B cell (primary cell): Measurements from ENCODE around the gene SPATA17. TPM values are rescaled to one million over a fixed set of nuclear protein-coding genes. Genes with fewer than 3 reads are reported as not detected.
"Not testable (repeated sequence)": the region's sequence is repeated elsewhere in the genome, so short reads cannot be mapped to it uniquely, and the experiment has no call there.

ENCODE experiments used
- ATAC-seq: fragments of 200-7000 bp; cut with Tn5 transposase; one replicate; pipeline ENCODE4 v1.10.0; 2021; ENCODE audit warnings: low read depth, mild to moderate bottlenecking, moderate number of reproducible peaks, moderate library complexity
- CTCF ChIA-PET: fragments of 350-600 bp; sonication (Branson Sonifier 250); formaldehyde crosslinking; loops from one replicate; lab custom pipeline; 2021; ENCODE audit warnings: antibody characterized with exemption, inconsistent platforms; lab: Charles Lee
- POLR2A ChIA-PET: fragments of 350-600 bp; sonication (Branson Sonifier 250); formaldehyde crosslinking; loops from one replicate; lab custom pipeline; 2021; ENCODE audit warnings: antibody characterized with exemption; lab: Charles Lee
- DNase-seq: peaks from one replicate; pipeline ENCODE4 v3.0.0; 2013
- H2AFZ ChIP-seq: 2 replicates; pipeline ENCODE4 v1.6.1; 2012; ENCODE audit warnings: mild to moderate bottlenecking, low read depth, low read length; ENCODE audit not compliant: insufficient read depth, poor library complexity, severe bottlenecking
- H3K27ac ChIP-seq, 2 donors: 1 replicate in 1 of 2; 2 replicates in 1 of 2; pipeline ENCODE4 v1.5.1; 2012 to 2013; ENCODE audit warnings: low read length in 2 of 2, mild to moderate bottlenecking in 2 of 2, moderate library complexity in 1 of 2
- H3K27me3 ChIP-seq, 4 experiments: fragments of 200-600 bp in 1 of 4; sonication (generic) in 1 of 4; replicated peaks in 1 of 4; 1 replicate in 2 of 4; 2 replicates in 2 of 4; pipeline versions ENCODE4 v1.6.1 to v1.7.0; 2013 to 2016; ENCODE audit warnings: low read length in 3 of 4, mild to moderate bottlenecking in 2 of 4, mixed read lengths in 1 of 4, moderate library complexity in 1 of 4; ENCODE audit not compliant: insufficient read depth in 4 of 4, control insufficient read depth in 3 of 4; ENCODE audit errors: control extremely low read depth in 1 of 4
- H3K36me3 ChIP-seq, 2 experiments: replicated peaks in 1 of 2; 1 replicate in 1 of 2; 2 replicates in 1 of 2; pipeline versions ENCODE4 v1.6.1 to v1.7.1; 2013; ENCODE audit warnings: low read length in 1 of 2; ENCODE audit not compliant: insufficient read depth in 2 of 2, control insufficient read depth in 1 of 2; ENCODE audit errors: control extremely low read depth in 1 of 2, extremely low read depth in 1 of 2
- H3K4me1 ChIP-seq, 2 donors: fragments of 200-600 bp in 1 of 2; sonication (generic) in 1 of 2; 1 replicate in 1 of 2; 2 replicates in 1 of 2; pipeline versions ENCODE4 v1.5.1 to v1.6.1; 2013 to 2017; ENCODE audit warnings: low read length in 2 of 2; ENCODE audit not compliant: control insufficient read depth in 2 of 2, insufficient read depth in 2 of 2
- H3K4me2 ChIP-seq: replicated peaks from 2 replicates; pipeline ENCODE3; 2012; ENCODE audit warnings: mild to moderate bottlenecking, low read depth, low read length; ENCODE audit not compliant: poor library complexity, severe bottlenecking
- H3K4me3 ChIP-seq, 5 experiments: fragments of 200-600 bp in 1 of 5; sonication (generic) in 1 of 5; 1 replicate in 3 of 5; 2 replicates in 2 of 5; pipeline versions ENCODE4 v1.5.1 to v1.7.0; 2011 to 2016; ENCODE audit warnings: low read length in 4 of 5, mild to moderate bottlenecking in 4 of 5, low read depth in 2 of 5, control low read depth in 1 of 5, moderate library complexity in 1 of 5; ENCODE audit not compliant: insufficient read depth in 1 of 5; ENCODE audit errors: control extremely low read depth in 1 of 5, extremely low read depth in 1 of 5
- H3K79me2 ChIP-seq: fragments of 200-600 bp; sonication (generic); one replicate; pipeline ENCODE4 v1.6.0; 2016; ENCODE audit warnings: low read length; ENCODE audit not compliant: control insufficient read depth, insufficient read depth
- H3K9ac ChIP-seq: fragments of 200-600 bp; sonication (generic); 2 replicates; pipeline ENCODE4 v1.6.1; 2017; ENCODE audit warnings: mild to moderate bottlenecking, low read length, moderate library complexity
- H3K9me3 ChIP-seq, 3 donors: one replicate each; pipeline versions ENCODE4 v1.6.1 to v1.7.1; 2013; ENCODE audit warnings: low read length in 2 of 3; ENCODE audit not compliant: control insufficient read depth in 2 of 3, insufficient read depth in 1 of 3; ENCODE audit errors: control extremely low read depth in 1 of 3
- H4K20me1 ChIP-seq: 2 replicates; pipeline ENCODE4 v1.6.0; 2012; ENCODE audit warnings: mild to moderate bottlenecking, low read length; ENCODE audit not compliant: insufficient read depth, control insufficient read depth, poor library complexity, severe bottlenecking
- H3K27ac Mint-ChIP-seq: one replicate; pipeline ENCODE4 v1.8.0; 2021; ENCODE audit warnings: mixed read lengths
- H3K27me3 Mint-ChIP-seq: one replicate; pipeline ENCODE4 v1.8.0; 2021; ENCODE audit warnings: mixed read lengths
- H3K4me1 Mint-ChIP-seq: one replicate; pipeline ENCODE4 v1.8.0; 2021; ENCODE audit warnings: mixed read lengths
- H3K4me3 Mint-ChIP-seq: one replicate; pipeline ENCODE4 v1.8.0; 2021; ENCODE audit warnings: mixed read lengths
- H3K9me3 Mint-ChIP-seq: one replicate; pipeline ENCODE4 v1.8.0; 2022; ENCODE audit warnings: mixed read lengths; ENCODE audit not compliant: insufficient read depth
- EZH2 ChIP-seq: IDR thresholded peaks from 2 replicates; pipeline ENCODE4 v1.6.1; 2012; ENCODE audit warnings: borderline replicate concordance, low read depth, mild to moderate bottlenecking, moderate library complexity, low read length; ENCODE audit not compliant: insufficient read depth, poor library complexity, severe bottlenecking
- WGBS: methylation state at CpG from one replicate; pipeline ENCODE4 v1.1.5; 2013; ENCODE audit warnings: missing lambda C conversion rate; ENCODE audit not compliant: insufficient coverage; 5-methylcytosine and 5-hydroxymethylcytosine counted together
- intact Hi-C: fragments of 100-400 bp; cut with micrococcal nuclease; formaldehyde crosslinking; loops from one replicate; pipeline ENCODE4 v1.10.0; 2022
- polyA plus RNA-seq: library from polyadenylated mRNA; depleted of rRNA; stranded (reverse); fragments of >200 nt; gene quantifications from 2 replicates; pipeline ENCODE4 v1.2.3, GENCODE V29; 2012
- total RNA-seq, 2 donors: library from RNA; stranded (reverse); fragments of 120-200 nt in 1 of 2; gene quantifications; 1 replicate in 1 of 2; 2 replicates in 1 of 2; pipeline versions ENCODE4 v1.2.3 to v1.2.4, GENCODE V29; 2013 to 2022
- TF ChIP-seq, protein P1 (sequence below): fragments of 200-600 bp; IDR thresholded peaks from one replicate; pipeline ENCODE4 v1.8.0; 2022; ENCODE audit warnings: antibody characterized with exemption, mild to moderate bottlenecking

SPATA17 gene
- total and polyA plus RNA-seq, 2 donors (not counting 1 experiment from before 2014, with no cell fraction given), result not detected

DNA sequence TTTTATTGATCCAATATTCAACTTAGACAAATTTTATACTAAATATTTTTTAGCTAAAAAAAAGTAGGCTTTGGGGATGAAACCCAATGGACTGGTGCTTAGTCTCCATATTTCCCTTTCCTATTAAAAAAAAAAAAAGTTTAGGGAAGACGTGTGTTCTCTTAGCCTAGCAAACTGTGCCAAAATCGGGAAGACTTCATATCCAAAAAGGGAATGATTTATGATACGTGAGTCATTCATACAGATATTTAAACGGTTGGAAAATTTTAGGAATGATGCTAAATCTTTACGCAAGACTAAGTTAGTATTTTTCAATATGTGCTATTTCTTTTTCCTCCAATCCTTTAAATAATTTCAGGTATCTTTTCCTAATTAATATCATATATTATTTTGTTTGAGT lies 50.7 kb downstream of the SPATA17 start:
- H3K4me3 Mint-ChIP-seq, result no peak overlapping the region
- no peak overlapping the region for H3K27ac Mint-ChIP-seq
- Histone ChIP-seq H3K4me1 (no peaks in the 10 kb centered on the region), H3K27ac (no peak overlapping the region), H3K27me3 (no peaks in the 10 kb centered on the region), H3K9me3 (no peaks in the 10 kb centered on the region), H2AFZ (no peak overlapping the region), H3K9ac (no peak overlapping the region), H3K4me2 (no peak overlapping the region), H3K36me3 (no peaks in the 10 kb centered on the region), H4K20me1 (no peaks in the 10 kb centered on the region), H3K4me3 (no peak overlapping the region), H3K79me2 (no peaks in the 10 kb centered on the region)
- ChIA-PET CTCF (no interaction called here), POLR2A (no interaction called here)
- no CpG with 5 or more reads among the region's 5 CpGs for WGBS
- H3K9me3 Mint-ChIP-seq, result no peaks in the 10 kb centered on the region
- no peaks in the 10 kb centered on the region for H3K4me1 Mint-ChIP-seq
- H3K27me3 Mint-ChIP-seq, result no peaks in the 10 kb centered on the region
- DNase-seq (no peak), ATAC-seq (no peak)
- TF ChIP-seq EZH2, result no peak
- TF ChIP-seq, protein P1, sequence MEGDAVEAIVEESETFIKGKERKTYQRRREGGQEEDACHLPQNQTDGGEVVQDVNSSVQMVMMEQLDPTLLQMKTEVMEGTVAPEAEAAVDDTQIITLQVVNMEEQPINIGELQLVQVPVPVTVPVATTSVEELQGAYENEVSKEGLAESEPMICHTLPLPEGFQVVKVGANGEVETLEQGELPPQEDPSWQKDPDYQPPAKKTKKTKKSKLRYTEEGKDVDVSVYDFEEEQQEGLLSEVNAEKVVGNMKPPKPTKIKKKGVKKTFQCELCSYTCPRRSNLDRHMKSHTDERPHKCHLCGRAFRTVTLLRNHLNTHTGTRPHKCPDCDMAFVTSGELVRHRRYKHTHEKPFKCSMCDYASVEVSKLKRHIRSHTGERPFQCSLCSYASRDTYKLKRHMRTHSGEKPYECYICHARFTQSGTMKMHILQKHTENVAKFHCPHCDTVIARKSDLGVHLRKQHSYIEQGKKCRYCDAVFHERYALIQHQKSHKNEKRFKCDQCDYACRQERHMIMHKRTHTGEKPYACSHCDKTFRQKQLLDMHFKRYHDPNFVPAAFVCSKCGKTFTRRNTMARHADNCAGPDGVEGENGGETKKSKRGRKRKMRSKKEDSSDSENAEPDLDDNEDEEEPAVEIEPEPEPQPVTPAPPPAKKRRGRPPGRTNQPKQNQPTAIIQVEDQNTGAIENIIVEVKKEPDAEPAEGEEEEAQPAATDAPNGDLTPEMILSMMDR, result no peak
- intact Hi-C loops, result no loop called here

DNA sequence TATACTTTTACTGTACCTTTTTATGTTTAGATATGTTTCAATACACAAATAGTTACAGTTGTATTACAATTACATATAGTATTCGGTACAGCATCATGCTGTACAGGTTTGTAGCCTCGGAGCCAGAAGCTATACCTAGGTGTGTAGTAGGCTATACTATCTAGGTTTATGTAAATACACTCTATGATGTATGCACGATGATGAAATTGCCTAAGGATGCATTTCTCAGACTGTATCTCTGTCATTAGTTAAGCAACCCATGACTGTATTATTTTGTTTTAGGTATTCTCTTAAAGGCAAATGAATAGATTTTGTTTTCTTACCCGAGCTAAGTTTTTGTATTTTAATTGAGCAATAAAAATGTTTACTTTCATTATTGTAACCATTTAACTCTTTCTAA lies 56.4 kb downstream of the SPATA17 start:
- no peak overlapping the region for H3K4me3 Mint-ChIP-seq
- no peaks in the 10 kb centered on the region for H3K79me2 ChIP-seq
- no peak for DNase-seq
- H3K4me1 ChIP-seq, result no peaks in the 10 kb centered on the region
- H3K36me3 ChIP-seq, result no peaks in the 10 kb centered on the region
- POLR2A ChIA-PET, result no interaction called here
- no peaks in the 10 kb centered on the region for H3K9me3 Mint-ChIP-seq
- CTCF ChIA-PET, result no interaction called here
- intact Hi-C loops, result no loop called here
- TF ChIP-seq EZH2, result no peak
- TF ChIP-seq, protein P1, result no peak
- no peaks in the 10 kb centered on the region for H3K27me3 Mint-ChIP-seq
- H3K27ac Mint-ChIP-seq, result no peak overlapping the region
- H2AFZ ChIP-seq, result no peak overlapping the region
- no peaks in the 10 kb centered on the region for H3K4me1 Mint-ChIP-seq
- no peaks in the 10 kb centered on the region for H3K27me3 ChIP-seq
- no peak for ATAC-seq
- H3K4me3 ChIP-seq, result no peak overlapping the region
- no peak overlapping the region for H3K27ac ChIP-seq
- WGBS, result no CpG with 5 or more reads among the region's 4 CpGs
- H3K9me3 ChIP-seq, result no peaks in the 10 kb centered on the region
- no peak overlapping the region for H3K9ac ChIP-seq
- no peaks in the 10 kb centered on the region for H4K20me1 ChIP-seq
- H3K4me2 ChIP-seq, result no peak overlapping the region

DNA sequence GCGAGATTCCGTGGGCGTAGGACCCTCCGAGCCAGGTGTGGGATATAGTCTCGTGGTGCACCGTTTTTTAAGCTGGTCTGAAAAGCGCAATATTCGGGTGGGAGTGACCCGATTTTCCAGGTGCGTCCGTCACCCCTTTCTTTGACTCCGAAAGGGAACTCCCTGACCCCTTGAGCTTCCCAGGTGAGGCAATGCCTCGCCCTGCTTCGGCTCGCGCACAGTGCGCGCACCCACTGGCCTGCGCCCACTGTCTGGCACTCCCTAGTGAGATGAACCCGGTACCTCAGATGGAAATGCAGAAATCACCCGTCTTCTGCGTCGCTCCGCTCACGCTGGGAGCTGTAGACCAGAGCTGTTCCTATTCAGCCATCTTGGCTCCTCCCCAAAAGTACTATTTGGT lies 65.0 kb downstream of the SPATA17 start:
- H3K27ac Mint-ChIP-seq, H3K27me3 Mint-ChIP-seq, H2AFZ ChIP-seq, POLR2A ChIA-PET, H3K9me3 ChIP-seq, H3K79me2 ChIP-seq, H3K9me3 Mint-ChIP-seq, H4K20me1 ChIP-seq, H3K27me3 ChIP-seq, H3K4me2 ChIP-seq, H3K4me1 Mint-ChIP-seq, H3K4me1 ChIP-seq, H3K27ac ChIP-seq, intact Hi-C loops, H3K36me3 ChIP-seq, ATAC-seq, CTCF ChIA-PET, H3K4me3 ChIP-seq, H3K9ac ChIP-seq, H3K4me3 Mint-ChIP-seq, DNase-seq: not testable (repeated sequence)
- no CpG with 5 or more reads among the region's 25 CpGs for WGBS
